ENCODE results near the gene ZBTB20. TPM values are rescaled to one million over a fixed set of nuclear protein-coding genes. Genes with fewer than 3 reads are reported as not detected.
"Not testable (repeated sequence)": the region's sequence is repeated elsewhere in the genome, so short reads cannot be mapped to it uniquely, and the experiment has no call there.

The ZBTB20 gene
- total RNA-seq, 1 donor from 2014 or later: 8.8 TPM

- DNase-seq (ENCODE audit: low read depth, low spot score): peak; percentile 100
Measured at GRCh38 chr3:115147329-115148141, 447 bp upstream of the ZBTB20 start.

GRCh38 chr3:115146032-115146417 lies 1.1 kb downstream of the ZBTB20 start:
- no peak for DNase-seq (ENCODE audit: low read depth, low spot score)

GRCh38 chr3:115141033-115141757 lies 5.9 kb downstream of the ZBTB20 start:
- DNase-seq (ENCODE audit: low read depth, low spot score): no peak

GRCh38 chr3:115139072-115139471 lies 8.0 kb downstream of the ZBTB20 start:
- no peak for DNase-seq (ENCODE audit: low read depth, low spot score)

DNA sequence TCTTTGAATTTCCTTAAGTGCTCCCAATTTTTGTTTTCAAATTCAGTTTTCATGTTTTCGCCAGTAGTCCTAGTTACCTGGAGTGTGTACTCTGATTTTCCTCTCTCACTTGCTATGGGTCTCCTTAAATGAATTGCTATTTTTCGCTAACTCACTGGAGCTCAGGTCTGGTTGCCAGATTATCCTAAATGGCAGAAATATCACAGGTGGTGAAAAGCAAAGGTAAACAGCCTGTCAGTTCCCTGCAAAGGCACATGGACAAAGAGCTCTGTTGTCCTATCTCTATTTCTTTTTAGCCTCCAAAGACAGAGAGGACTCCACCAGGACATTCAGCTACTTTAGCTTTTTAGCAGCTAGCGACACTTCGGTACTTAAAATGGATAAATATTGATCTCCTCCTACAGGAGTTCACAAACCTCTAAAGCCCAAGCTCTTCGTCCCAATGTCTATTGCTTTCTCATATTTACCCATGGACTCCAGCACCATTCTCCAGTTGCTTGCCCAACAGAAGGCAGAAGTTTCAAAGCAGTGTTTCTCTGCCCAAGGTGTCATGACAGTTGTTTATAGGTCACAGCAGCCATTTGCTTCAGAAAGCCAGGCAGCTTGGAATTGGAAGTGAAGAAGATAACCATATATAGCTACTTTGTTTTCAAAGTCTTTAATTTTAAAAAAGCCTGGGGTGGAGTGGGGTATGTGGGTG lies 12.3 kb downstream of the ZBTB20 start:
- no peak for DNase-seq (ENCODE audit: low read depth, low spot score)

GRCh38 chr3:115127208-115127607 lies 19.9 kb downstream of the ZBTB20 start:
- DNase-seq (ENCODE audit: low read depth, low spot score): no peak

GRCh38 chr3:115120597-115120996 lies 26.5 kb downstream of the ZBTB20 start:
- DNase-seq (ENCODE audit: low read depth, low spot score): no peak

DNA sequence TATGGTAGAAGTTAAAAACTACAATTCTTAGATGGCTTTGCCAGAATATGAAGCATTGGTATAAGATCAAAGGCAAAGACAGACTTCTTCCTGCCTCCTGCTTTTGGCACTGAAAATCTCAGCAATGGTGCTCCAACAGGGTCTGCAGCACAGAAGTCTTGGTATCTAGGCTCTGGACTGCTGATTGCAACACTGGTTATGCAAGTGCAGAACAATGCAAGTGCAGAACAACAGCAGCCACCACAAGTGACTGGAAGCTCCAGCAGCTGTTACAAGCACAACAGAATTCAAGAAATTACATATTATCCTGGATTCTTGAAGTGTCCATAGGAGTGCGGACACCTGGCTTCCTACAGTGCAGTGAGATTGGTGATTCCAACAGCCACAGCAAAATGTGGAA lies 33.7 kb downstream of the ZBTB20 start:
- DNase-seq (ENCODE audit: low read depth, low spot score): no peak

- no peak for DNase-seq (ENCODE audit: low read depth, low spot score)
Measured at GRCh38 chr3:115111632-115112031, 35.5 kb downstream of the ZBTB20 start.

GRCh38 chr3:115110830-115111229 lies 36.3 kb downstream of the ZBTB20 start:
- DNase-seq (ENCODE audit: low read depth, low spot score): no peak

- DNase-seq (ENCODE audit: low read depth, low spot score): not testable (repeated sequence)
Measured at GRCh38 chr3:115110066-115110465, 37.0 kb downstream of the ZBTB20 start.

GRCh38 chr3:115108614-115109013 lies 38.5 kb downstream of the ZBTB20 start:
- DNase-seq (ENCODE audit: low read depth, low spot score): no peak

DNA sequence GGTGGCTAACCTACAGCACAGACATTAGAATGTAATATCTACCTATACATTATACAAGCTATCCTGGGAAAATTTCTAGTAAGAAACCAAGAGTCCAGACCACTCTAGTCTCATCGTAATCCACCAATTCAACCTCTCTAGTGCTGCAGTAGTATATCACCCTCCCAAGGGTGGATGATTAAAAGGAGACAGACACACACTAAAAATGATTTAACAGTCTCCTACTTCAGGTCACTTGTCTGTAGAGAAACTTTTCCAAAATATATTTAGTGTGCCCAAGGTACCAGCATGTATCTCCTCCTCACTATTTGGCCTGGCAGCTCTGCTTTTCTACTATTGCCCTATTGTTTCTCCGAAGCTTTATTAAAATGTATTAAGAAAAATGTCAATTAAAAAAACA lies 45.0 kb downstream of the ZBTB20 start:
- no peak for DNase-seq (ENCODE audit: low read depth, low spot score)

DNA sequence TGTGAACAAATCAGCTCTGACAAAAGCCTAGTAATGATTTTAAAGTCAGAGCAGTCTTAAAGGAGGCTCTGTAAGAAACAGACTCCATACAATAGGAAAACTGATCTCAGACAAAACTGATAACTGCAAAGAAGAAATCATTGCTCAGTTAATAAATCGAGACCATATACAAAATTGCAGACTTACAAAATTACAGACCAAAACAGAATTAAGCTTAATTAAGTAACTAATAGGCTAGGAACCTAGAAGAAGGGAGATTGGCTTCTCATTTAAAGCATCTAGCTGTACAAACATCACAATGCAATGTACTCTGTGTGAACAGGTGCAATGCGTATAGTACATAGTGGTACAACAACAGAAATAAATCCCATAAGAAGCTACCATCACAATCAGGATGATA lies 46.3 kb downstream of the ZBTB20 start:
- no peak for DNase-seq (ENCODE audit: low read depth, low spot score)

- DNase-seq (ENCODE audit: low read depth, low spot score): peak; percentile 2
Measured at GRCh38 chr3:115099986-115100571, 47.0 kb downstream of the ZBTB20 start.

DNA sequence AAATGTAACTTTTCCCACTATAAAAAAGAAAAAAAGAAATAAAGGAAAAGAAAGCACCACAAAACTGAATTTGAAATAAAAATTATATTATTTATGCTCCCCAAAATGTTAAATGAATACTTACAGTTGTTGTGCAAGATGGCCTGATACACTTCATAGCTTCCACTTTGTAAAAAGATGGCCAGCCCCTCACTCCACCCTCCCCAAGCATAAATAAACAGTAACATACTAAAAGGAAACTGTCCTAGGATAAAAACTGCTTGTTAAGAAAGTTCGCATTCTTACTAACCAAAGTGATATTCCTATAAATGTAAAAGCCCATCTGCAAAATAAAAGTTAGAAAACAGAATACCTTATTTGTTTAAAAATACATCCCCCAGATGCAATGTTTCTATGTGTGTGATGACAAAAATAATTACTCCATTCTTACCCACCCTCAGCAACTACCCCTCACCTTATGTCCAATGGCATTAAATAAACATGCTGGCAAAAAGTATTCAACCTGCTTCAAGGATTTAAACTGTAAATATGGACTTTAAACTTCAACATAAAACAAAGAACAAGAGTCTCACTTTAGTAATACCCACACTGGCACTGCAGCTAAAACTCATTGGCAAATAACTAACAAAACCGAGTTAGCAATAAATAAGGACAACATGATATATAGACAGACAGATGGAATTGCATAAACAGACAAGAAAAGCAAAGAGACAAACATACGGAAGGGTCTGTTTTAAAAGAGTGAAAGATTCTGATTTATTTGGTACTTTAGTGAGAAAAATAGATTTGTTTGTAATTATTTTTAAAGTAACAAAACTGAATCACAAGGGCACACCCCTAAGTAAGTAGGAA lies 47.7 kb downstream of the ZBTB20 start:
- DNase-seq (ENCODE audit: low read depth, low spot score): no peak

DNA sequence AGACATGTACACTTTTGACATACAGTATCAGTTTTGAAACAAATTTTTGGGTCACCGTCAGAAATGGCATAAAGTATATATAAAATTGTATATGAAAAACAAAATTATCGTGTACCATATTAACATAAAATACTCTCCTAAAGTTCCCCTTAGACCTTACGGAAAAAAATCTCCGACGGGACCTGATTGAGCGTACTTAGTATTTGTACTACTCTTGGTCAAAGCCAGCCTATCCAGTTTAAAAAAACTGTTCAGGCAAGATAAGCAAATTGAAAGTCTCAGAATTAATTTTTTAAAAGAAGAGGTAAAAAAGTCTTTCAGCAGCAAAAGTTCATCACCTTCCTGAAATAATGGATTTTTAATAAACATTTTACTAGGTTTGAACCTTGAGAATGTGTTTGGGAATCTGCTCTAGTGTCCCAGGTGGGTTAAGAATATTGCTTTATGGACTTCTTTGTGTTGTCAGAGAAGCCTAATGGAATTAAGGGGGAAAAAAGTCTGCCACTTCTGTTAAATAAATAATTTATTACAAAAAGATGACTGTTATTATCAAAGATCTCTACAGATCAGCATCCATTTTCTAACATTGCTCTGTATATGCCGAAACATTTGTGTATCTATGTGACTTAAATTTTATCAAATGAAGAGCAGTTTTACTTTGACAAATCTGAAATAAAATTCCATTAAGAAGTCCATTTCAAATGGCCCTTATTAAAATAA lies 48.6 kb downstream of the ZBTB20 start:
- no peak for DNase-seq (ENCODE audit: low read depth, low spot score)

- no peak for DNase-seq (ENCODE audit: low read depth, low spot score)
Measured at GRCh38 chr3:115095236-115095635, 51.9 kb downstream of the ZBTB20 start.

DNA sequence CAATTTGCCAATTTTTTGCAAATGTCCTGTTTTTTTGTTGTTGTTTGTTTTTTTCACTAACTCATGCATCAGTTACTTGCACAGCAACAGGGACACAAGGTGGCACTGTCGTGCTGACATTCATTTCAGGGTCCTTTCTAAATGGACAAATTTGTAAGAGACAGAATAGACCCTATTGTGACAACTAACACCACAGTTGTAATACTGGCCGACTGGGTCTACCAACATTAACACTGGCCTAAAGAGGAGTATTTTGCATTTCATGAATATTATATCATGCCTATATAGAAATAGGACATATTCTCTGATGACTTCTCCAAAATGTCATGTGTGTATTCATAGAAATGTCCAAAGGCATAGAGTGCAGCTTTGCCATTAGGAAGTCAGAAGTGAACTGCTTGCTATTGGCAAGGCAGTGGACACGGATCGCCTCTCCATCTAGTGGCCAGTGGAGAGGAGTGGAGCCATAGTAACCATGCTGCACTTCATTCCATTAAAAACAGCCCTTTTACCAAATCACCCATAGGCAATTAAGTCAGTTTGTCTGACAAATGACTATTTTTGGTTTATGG lies 54.8 kb downstream of the ZBTB20 start:
- DNase-seq (ENCODE audit: low read depth, low spot score): peak; percentile 17

- no peak for DNase-seq (ENCODE audit: low read depth, low spot score)
Measured at GRCh38 chr3:115090712-115091111, 56.4 kb downstream of the ZBTB20 start.
